22Rv1 (cell line): ENCODE measurements around the gene ZNF506.
"Not testable (repeated sequence)": the region's sequence is repeated elsewhere in the genome, so short reads cannot be mapped to it uniquely, and the experiment has no call there.

Experiments
- CTCF ChIP-seq: fragments of 450-650 bp; IDR thresholded peaks from 2 replicates; pipeline ENCODE4 v1.5.1; 2017; ENCODE audit warnings: mild to moderate bottlenecking
- ZFX ChIP-seq: fragments of 450-650 bp; IDR thresholded peaks from 2 replicates; pipeline ENCODE4 v1.6.1; 2017; ENCODE audit warnings: antibody characterized with exemption, borderline replicate concordance

DNA sequence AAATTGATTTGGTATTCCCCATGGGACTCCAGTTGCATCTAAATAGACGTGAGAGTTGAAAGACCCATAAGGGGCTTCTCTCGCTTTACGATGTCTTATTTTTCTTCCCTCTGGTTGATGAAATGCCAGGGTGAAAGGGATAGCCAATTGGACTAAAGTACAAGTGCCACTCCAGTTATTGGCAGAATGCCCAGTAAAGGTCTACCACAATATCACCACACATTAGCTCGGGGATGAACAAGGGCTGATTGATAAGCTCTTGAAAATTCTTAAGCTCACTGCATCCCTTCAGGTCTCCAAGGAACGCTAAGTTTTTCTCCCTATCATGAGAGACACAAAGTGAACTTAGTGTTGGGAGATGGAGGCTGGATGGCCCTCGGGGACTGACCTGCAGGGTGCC, 39.8 kb downstream of the ZNF506 start:
- not testable (repeated sequence) for TF ChIP-seq CTCF, ZFX
